HL-60 (cell line): ENCODE results near the gene DNAH1.

ENCODE experiments used
- GABPA ChIP-seq: IDR thresholded peaks from 2 replicates; pipeline ENCODE4 v1.6.1; 2012; ENCODE audit warnings: low read depth
- POLR2AphosphoS5 ChIP-seq: IDR thresholded peaks from 2 replicates; pipeline ENCODE4 v1.6.1; 2012; ENCODE audit warnings: low read depth
- TF ChIP-seq, protein P1 (sequence below): IDR thresholded peaks from one replicate; pipeline ENCODE4 v1.5.1; 2011; ENCODE audit warnings: low read length, control low read depth, inconsistent platforms; ENCODE audit not compliant: insufficient read depth
- TF ChIP-seq, protein P2 (sequence below): IDR thresholded peaks from 2 replicates; pipeline ENCODE4 v1.6.1; 2012; ENCODE audit warnings: low read depth; ENCODE audit not compliant: insufficient replicate concordance

- TF ChIP-seq, protein P1, sequence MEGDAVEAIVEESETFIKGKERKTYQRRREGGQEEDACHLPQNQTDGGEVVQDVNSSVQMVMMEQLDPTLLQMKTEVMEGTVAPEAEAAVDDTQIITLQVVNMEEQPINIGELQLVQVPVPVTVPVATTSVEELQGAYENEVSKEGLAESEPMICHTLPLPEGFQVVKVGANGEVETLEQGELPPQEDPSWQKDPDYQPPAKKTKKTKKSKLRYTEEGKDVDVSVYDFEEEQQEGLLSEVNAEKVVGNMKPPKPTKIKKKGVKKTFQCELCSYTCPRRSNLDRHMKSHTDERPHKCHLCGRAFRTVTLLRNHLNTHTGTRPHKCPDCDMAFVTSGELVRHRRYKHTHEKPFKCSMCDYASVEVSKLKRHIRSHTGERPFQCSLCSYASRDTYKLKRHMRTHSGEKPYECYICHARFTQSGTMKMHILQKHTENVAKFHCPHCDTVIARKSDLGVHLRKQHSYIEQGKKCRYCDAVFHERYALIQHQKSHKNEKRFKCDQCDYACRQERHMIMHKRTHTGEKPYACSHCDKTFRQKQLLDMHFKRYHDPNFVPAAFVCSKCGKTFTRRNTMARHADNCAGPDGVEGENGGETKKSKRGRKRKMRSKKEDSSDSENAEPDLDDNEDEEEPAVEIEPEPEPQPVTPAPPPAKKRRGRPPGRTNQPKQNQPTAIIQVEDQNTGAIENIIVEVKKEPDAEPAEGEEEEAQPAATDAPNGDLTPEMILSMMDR, result no peak
- no peak for TF ChIP-seq GABPA
- 0 out of 2 replicates have a peak, but pooled peaks have one; percentile 11 for TF ChIP-seq POLR2AphosphoS5
- TF ChIP-seq, protein P2, sequence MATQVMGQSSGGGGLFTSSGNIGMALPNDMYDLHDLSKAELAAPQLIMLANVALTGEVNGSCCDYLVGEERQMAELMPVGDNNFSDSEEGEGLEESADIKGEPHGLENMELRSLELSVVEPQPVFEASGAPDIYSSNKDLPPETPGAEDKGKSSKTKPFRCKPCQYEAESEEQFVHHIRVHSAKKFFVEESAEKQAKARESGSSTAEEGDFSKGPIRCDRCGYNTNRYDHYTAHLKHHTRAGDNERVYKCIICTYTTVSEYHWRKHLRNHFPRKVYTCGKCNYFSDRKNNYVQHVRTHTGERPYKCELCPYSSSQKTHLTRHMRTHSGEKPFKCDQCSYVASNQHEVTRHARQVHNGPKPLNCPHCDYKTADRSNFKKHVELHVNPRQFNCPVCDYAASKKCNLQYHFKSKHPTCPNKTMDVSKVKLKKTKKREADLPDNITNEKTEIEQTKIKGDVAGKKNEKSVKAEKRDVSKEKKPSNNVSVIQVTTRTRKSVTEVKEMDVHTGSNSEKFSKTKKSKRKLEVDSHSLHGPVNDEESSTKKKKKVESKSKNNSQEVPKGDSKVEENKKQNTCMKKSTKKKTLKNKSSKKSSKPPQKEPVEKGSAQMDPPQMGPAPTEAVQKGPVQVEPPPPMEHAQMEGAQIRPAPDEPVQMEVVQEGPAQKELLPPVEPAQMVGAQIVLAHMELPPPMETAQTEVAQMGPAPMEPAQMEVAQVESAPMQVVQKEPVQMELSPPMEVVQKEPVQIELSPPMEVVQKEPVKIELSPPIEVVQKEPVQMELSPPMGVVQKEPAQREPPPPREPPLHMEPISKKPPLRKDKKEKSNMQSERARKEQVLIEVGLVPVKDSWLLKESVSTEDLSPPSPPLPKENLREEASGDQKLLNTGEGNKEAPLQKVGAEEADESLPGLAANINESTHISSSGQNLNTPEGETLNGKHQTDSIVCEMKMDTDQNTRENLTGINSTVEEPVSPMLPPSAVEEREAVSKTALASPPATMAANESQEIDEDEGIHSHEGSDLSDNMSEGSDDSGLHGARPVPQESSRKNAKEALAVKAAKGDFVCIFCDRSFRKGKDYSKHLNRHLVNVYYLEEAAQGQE, result no peak
Measured at GRCh38 chr3:52400275-52400793, 84.2 kb downstream of the DNAH1 start.
